GM19468 (cell line): ENCODE measurements around the gene METTL23.
"Not testable (repeated sequence)": the region's sequence is repeated elsewhere in the genome, so short reads cannot be mapped to it uniquely, and the experiment has no call there.

Source experiments
- ATAC-seq: cut with Tn5 transposase; IDR thresholded peaks from one replicate; pipeline ENCODE4 v1.9.1; 2021; ENCODE audit warnings: mild to moderate bottlenecking, moderate library complexity, moderate number of reproducible peaks; ENCODE audit not compliant: unreplicated experiment; ENCODE audit errors: extremely low read depth

METTL23 gene

DNA sequence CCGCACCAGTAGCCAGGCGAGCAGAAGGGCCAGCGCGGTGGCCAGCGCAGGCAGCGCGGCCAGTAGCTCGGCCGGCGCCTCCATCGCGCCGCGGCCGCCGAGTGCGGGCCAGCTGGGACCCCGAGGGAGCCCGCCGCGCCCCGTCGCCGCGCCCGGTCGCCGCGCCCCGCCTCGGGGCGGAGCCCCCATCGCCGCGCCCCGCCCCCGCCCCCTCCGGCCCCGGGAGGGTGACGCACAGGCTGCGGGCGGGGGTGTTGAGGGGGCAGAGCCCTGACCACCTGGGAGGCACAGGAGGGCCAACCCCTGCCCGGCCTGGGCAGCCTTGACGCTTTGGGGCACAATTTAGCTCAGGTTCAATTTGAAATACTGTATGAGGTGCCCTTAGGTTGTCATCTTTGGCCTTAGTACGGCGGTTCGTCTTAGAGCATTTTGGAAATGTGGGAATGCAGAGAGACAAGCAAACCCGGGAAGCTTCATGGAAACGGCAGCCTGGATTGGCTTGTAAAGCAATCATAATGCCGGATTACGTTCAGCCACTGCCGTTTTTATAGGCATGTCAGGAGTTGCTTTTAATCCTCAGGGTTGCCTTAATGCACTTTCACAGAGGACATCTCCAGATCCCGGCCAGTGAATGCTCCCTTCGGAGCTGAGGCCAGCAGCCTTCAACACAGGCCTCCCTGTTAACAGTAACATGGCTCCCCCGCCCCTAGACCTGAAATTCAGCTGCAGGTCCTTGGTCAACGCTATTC lies 15.6 kb upstream of the METTL23 start, which contains the start of gene MXRA7:
TSS of gene MXRA7 (minus strand) at position 103 of the 749 bp plus-strand sequence. CDS start at position 84, 19 bp downstream.
- ATAC-seq, result no peak

DNA sequence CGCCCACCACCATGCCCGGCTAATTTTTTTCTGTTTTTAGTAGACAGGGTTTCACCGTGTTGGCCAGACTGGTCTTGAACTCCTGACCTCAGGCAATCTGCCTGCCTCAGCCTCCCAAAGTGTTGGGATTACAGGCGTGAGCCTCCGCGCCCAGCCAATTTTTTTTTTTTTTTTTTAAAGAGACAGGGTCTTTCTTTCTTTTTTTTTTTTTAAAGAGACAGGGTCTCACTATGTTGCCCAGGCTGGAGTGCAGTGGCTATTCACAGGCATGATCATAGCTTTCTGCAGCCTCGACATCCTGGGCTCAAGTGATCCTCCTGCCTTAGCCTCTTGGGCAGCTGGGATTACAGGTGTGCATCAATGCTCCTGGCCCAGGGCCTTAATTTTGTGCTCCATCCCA lies 14.3 kb upstream of the METTL23 start:
- not testable (repeated sequence) for ATAC-seq

DNA sequence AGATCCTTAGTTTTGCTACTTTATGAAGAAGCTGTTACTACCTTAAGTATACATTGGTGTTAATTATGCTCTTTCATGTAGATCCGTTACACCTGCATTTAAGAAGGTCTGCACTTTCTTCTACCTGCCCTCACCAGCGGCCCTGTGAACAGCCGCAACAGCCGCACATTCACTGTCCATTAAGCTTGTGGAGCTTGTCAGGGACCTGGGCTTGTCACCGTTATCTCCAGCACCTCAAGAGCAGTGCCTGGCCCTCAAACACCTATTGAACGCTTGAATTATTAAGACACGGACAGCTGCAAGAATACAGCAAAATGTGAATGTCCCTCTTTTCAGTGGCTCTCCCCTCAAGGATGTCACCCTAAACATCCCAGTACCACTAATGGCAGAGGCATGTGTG lies 12.9 kb upstream of the METTL23 start:
- ATAC-seq, result no peak

DNA sequence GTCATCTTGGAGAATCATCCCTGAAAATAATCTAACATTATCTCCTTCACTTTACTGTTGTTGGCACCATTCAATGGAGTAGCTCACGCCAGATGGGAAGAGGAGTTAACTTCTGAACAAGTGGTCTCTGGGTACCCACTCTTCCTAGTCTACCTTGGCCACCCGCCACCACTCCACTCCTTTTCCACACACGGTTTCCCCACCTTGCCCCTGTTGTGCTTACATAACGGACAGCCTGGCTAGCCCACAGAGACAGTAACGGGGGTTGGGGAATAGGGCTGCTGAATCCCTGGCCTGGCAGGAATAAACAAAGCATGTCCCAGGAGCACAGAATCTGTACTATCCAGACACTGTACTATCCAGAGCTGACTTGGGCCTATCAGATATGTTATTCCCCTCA lies 12.3 kb upstream of the METTL23 start:
- no peak for ATAC-seq

DNA sequence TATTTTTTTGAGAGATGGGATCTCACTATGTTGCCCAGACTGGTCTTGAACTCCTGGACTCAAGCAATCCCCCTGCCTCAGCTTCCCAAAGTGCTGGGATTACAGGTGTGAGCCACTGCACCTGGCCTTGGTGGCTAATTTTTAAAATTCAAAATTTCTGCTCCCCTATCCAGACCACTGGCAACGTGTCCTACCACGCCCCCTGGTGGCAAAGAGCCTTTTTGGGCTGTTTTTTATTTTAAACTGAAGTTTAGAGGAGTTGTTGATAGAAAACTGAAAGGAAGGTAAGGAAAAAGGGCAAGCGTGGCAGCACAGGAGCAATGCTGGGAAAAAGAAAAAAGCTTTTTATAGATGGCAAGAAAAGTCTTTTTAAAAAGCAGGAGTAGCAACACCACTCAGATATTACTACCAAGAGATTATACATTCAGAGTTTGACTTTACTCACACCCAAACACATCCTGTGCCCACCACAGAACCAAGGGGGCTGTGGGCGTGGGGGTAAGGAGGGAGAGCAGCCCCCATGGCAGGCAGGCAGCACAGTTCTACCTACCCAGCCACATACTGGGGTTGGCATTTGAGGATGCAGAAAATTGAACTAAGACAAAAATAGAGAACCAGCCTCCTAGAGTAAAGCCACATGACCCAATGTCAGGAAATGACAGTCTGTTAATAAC lies 11.7 kb upstream of the METTL23 start:
- no peak for ATAC-seq

DNA sequence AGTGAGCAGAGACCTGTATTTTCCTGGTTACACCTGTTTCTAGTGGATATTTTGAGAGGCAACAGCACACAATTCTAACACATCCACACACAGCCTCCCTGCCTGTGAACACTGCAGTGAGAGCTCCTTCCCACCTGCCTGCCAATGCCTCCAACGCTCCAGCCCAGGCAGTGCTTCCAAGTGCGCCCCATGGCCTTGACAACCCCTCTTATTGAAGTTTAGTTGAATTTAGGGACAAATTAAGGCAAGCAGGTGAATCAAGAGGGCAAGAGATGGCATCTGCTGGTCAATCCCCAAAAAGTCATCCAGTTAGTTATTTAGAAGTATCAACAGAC lies 11.2 kb upstream of the METTL23 start:
- no peak for ATAC-seq

DNA sequence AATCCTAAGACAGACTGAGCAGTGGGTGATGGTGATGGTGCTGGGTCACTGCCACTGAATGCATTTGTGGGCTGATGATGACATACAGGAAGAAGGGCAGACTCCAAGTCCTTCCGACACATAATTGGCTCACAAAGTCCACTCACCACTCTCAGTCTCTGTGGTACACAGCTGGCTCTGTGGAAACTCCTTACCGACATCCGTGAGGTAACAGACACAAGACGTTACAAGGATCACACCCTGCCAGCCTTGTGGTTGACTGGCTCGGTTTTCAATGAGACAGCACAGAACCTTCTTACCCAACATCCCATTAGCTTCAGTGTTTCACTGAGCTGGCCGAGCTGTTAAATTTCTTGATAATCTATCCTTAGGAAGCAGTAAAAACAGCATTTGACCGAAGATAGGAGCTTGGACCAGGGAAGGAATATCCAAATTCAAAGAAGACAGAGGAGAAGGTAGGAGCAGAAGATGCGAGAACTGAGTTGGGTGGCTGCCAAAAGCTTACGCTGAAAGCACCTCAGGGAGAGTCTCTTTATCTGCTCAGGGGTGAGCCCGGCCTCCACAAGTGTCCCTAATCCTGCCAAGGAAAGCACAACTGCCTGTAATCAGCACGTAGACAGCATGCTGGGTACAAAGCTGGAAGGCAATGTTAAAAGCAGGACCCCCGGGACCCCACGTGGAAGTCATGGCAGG lies 10.3 kb upstream of the METTL23 start:
- no peak for ATAC-seq

DNA sequence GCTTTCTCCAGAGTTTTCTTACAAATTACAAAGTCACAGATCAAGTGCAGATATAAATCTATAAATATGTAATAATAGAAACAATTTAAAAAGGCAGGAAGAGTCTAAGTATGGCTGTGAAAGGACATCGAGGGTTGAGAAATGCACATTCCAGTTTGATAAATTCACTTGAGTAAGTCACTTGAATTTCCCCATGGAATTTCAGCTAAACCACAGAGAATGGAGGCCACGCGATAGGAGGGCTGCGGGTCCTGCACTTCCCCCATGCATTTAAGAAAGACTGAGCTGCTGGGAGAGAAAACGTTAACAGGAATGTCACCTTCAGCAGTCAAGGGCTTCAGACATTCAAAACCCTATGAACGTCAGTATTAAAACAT lies 9.8 kb upstream of the METTL23 start:
- no peak for ATAC-seq

DNA sequence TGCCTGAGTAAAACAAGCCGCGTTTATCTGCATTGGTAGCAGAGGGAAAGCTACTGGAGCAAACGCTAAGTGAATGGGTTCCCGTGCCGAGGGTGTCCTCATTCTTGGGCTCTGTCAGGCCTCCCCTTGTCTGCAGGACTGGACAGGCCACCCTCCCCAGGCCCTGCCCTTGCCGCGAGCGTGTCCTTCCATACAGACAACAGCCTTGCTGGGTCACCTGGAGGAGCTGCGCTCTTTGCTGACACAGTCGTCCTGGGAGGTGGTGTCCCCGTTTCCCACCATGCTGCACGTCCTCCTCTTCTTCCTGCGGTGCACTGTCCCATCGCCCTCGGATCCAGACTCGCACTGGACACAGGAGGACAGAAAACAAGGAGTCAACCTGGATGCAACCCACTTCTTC lies 8.1 kb upstream of the METTL23 start:
- no peak for ATAC-seq

DNA sequence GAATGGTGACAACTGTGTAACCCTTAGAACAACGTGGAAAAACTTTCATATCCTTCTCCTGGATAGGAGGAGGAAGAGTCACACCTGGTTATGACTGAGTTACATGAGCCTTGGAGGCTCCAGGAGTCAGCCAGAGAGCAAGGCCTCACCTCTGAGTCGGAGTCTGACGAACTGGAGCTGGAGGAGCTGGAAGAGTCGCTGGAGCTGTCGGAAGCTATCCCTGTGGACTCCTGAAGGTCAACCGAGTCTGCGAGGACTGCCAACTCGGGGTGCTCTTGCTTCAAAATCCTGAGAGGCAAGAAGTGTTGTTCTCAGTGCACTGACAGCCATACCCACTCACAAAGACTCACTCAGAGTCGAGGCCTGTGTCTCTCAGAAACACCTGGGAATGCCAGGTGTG lies 6.4 kb upstream of the METTL23 start:
- no peak for ATAC-seq

DNA sequence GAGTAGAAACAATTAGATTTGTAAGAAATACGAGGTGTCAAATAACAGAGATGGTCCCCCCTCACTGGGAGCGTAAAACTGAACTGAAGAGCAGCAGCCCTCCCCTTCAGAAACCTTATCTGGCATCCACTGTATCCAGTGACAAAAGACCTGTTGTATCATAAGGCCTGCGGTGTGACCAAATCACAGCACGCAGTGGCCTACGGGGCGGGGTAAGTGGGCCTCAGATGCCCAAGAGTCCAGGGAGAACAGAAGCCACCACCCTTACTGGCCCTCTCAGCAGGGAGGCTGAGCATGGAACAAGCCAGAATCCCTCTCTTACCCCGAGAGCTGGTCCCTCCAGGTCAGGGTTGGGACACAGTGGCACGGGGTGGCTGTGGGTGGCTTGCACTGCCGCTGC lies 5.7 kb upstream of the METTL23 start:
- no peak for ATAC-seq

DNA sequence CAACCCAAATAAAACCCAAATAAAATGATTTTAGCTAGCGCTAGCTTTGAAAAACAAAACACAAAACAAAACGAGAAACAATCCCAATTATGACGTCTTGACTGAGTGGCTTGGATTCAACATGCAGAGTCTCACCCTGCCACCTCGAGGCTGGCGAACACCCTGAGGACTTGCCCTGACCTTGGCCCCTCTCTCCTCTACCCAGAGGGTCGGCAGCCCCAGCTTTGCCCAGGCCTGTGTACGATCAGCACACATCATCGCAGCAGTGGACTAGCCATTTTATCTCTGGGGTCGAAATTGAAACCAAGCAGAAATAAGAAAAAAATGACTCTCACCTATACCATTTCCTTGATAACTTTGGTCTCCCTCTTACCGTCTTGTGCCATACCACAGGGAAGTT lies 5.2 kb upstream of the METTL23 start:
- ATAC-seq, result no peak

DNA sequence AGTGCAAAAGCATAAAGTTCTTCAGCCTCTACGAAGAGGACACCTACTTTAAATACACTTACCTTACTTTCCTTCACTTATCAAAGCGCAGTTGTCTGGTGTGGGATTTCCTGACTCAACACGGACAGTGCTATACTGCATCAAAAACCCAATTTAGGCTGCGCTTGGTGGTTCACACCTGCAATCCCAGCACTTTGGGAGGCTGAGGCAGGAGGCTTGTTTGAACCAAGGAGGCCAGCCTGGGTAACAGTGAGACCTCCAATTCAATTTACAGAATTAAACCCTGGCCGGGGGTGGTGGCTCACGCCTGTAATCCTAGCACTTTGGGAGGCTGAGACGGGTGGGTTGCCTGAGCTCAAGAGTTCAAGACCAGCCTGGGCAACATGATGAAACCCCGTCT lies 4.4 kb upstream of the METTL23 start:
- ATAC-seq, result no peak

DNA sequence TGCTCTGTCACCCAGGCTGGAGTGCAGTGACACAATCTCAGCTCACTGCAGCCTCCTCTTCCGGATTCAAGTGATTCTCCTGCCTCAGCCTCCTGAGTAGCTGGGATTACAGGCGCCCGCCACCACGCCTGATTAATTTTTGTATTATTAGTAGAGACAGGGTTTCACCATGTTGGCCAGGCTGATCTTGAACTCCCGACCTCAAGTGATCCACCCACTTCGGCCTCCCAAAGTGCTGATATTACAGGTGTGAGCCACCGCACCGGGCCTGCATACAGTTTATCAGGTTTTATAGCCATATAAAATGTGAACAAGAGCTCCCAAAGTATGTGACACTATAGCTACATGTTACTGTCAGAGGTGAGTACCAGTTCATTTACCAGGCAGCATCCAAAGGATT lies 3.7 kb upstream of the METTL23 start:
- ATAC-seq, result not testable (repeated sequence)

DNA sequence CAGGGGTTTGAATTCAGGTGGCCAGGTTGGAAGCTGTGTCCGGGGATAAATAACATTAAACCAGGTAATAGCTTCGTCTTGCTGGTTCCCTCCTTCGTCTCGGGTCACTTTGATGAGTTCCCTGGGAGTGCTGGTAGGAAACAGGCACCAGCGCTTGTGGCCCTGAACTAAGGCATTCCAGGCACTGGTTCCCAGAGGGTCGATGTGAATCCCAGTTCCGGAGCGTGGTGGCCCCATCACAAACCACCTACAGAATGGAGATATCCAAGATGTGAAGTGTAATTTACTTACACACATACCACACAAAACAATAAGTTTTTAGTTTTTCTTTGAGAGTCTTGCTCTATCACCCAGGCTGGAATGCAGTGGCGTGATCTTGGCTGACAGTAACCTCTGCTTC lies 2.8 kb upstream of the METTL23 start:
- no peak for ATAC-seq

DNA sequence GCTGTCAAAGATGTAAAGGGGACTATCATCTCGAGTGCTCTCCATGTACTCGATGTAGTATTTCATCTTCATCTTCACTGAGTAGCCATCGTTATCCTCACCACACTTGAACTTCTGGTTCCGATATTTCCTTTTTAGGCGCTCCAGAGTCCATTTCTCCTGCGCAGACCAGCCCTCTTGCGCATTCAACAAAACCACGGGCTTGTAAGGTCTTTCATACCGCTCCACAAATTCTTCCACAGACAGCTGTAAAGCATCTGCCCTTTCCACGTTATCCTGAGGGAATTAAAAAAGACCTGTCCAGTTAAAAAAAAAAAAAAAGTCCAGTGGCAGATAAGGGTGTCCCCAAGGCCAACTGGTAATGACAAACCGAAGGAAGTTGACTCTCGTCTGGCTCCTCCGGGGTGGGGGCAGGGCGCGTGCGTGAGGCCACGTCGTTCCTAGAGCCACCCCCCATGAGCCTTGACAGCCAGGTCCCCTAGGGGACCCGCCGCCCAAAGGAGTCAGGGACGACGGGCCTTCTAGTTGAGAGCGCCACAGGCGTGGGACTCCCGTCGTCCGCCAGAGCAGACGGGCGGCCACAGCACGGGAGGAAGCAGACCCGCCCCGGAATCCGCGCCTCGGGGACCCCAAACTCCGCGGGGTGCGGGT lies 934 bp upstream of the METTL23 start:
- no peak for ATAC-seq

DNA sequence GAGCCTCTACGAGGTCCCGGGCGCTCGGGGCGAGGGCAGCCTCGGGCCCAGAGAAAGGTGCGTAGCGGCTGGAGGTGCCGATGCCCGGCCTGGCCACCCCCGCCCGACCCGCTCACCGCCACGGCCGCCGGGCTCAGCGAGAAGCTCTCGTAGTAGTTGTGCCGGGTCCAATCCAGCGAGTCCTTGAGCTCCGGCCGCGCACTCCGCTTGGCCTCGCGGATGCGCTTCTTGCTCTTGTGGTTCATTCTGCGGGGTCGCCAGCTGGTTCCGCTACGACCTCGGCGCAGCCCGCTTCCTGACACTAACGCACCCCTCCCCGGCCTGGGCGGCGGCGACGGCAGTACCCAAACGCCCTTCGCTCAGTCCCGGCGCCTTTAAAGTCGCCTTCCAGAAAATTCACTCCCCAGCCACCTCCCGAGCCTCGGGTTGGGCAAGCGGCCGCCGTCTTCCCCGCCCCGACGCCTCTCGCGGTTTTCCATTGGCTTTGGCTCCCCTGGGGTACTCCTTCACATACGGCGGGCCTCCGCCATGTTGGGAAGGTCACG lies 336 bp upstream of the METTL23 start, which contains the start of gene JMJD6:
TSS of gene JMJD6 (minus strand) at position 376 of the 545 bp plus-strand sequence. CDS start at position 245, 131 bp downstream.
- peak; percentile 53 for ATAC-seq

DNA sequence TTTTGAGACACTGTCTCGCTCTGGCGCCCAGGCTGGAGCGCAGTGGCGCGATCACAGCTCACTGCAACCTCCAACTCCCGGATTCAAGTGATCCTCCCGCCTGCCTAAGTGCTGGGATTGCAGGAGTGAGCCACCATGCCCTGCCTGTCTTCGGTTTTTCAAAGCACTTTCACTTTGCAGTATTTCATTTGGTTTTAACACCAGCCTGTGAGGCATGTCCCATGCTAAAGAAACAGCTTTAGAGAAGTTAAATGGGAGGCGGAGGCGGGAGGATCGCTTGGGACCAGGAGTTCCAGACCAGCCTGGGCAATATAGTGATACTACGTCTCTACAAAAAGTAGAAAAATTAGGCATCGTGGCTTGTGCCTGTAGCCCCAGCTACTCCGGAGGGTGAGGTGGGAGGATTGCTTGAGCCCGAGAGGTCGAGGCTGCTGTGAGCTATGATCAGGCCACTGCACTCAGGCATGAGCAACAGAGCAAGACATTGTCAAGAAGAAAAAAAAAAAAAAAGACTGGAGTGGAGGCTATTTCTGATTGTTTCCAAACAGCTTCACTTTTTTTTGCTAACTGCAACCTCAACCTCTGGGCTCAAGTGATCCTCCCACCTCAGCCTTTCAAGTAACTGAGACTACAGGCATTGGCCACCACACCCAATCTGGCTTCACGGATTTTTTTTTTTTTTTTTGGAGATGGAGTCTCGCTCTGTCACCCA lies 1.3 kb downstream of the METTL23 start:
- no peak for ATAC-seq

DNA sequence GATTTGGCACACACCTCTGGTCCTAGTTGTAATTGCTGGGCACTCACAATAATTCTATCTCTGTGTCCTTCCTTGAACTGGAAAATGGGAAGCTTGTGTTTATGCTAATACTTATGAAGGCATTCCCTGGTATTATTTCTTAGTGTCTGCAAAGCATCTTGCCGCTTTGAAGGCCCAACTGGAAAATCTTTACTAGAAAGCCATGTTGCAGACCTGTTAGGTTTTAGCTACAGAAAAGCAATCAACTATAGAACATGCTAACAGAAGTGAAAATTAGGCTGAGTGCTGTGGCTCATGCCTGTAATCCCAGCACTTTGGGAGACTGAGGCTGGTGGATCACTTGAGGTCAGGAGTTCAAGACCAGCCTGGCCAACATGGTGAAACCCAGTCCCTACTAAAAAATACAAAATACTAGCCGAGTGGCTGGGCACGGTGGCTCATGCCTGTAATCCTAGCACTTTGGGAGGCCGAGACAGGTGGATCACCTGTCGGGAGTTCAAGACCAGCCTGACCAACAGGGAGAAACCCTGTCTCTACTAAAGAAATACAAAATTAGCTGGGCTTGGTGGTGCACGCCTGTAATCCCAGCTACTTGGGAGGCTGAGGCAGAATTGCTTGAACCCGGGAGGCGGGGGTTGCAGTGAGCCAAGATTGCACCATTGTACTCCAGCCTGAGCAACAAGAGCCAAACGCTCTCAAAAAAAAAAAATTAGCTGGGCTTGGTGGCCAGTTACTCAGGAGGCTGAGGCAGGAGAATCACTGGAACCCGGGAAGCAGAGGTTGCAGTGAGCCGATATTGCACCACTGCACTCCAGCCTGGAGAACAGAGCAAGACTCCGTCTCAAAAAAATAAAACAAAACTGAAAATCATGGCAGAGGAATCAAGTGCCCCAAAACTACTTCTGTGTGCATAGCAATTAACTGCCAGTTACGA lies 5.4 kb downstream of the METTL23 start:
- not testable (repeated sequence) for ATAC-seq
